ENCODE data around the gene SNX6.

SNX6 gene

GRCh38 chr14:34629657-34630529, at the start of gene SNX6:
Gene SNX6 (minus strand): TSS chr14:34630148. CDS start chr14:34630116, 32 bp downstream.
- H3K36me3 ChIP-seq (ENCODE audit: control insufficient read depth, insufficient read depth, low read length): no peaks in the 10 kb centered on the region
- peak within 1 kb of the TSS; percentile 93 for H3K9ac ChIP-seq (ENCODE audit: low read length)
- H3K4me3 ChIP-seq (ENCODE audit: low read length): peak within 1 kb of the TSS; percentile 89

GRCh38 chr14:34678735-34679134, 48.8 kb upstream of the SNX6 start:
- no peaks in the 10 kb centered on the region for H3K4me1 ChIP-seq (ENCODE audit: control insufficient read depth, insufficient read depth, low read length)
- no peak overlapping the region for H3K27ac ChIP-seq (ENCODE audit: low read depth, low read length)
- H3K27me3 ChIP-seq (ENCODE audit: control insufficient read depth, insufficient read depth, low read length): no peaks in the 10 kb centered on the region
- no peak overlapping the region for H3K4me3 ChIP-seq (ENCODE audit: low read length)
- H3K36me3 ChIP-seq (ENCODE audit: control insufficient read depth, insufficient read depth, low read length): no peaks in the 10 kb centered on the region
- no peak overlapping the region for H3K9ac ChIP-seq (ENCODE audit: low read length)

More at GRCh38 chr14:34629657-34630529, at the start of gene SNX6:
- Histone ChIP-seq H3K27me3 (ENCODE audit: control insufficient read depth, insufficient read depth, low read length) (no peaks in the 10 kb centered on the region), H3K4me1 (ENCODE audit: control insufficient read depth, insufficient read depth, low read length) (no peaks in the 10 kb centered on the region), H3K27ac (ENCODE audit: low read depth, low read length) (peak within 1 kb of the TSS; percentile 89)

GRCh38 chr14:34678306-34678705, 48.4 kb upstream of the SNX6 start:
- Histone ChIP-seq H3K27me3 (ENCODE audit: control insufficient read depth, insufficient read depth, low read length) (no peaks in the 10 kb centered on the region), H3K27ac (ENCODE audit: low read depth, low read length) (no peak overlapping the region), H3K36me3 (ENCODE audit: control insufficient read depth, insufficient read depth, low read length) (no peaks in the 10 kb centered on the region), H3K9ac (ENCODE audit: low read length) (no peak overlapping the region), H3K4me3 (ENCODE audit: low read length) (no peak overlapping the region), H3K4me1 (ENCODE audit: control insufficient read depth, insufficient read depth, low read length) (no peaks in the 10 kb centered on the region)

GRCh38 chr14:34676516-34677211, 46.7 kb upstream of the SNX6 start:
- no peaks in the 10 kb centered on the region for H3K36me3 ChIP-seq (ENCODE audit: control insufficient read depth, insufficient read depth, low read length)
- H3K27ac ChIP-seq (ENCODE audit: low read depth, low read length): no peak overlapping the region
- H3K9ac ChIP-seq (ENCODE audit: low read length): no peak overlapping the region
- H3K27me3 ChIP-seq (ENCODE audit: control insufficient read depth, insufficient read depth, low read length): no peaks in the 10 kb centered on the region
- H3K4me1 ChIP-seq (ENCODE audit: control insufficient read depth, insufficient read depth, low read length): no peaks in the 10 kb centered on the region
- H3K4me3 ChIP-seq (ENCODE audit: low read length): no peak overlapping the region

- Histone ChIP-seq H3K36me3 (ENCODE audit: control insufficient read depth, insufficient read depth, low read length) (no peaks in the 10 kb centered on the region), H3K27me3 (ENCODE audit: control insufficient read depth, insufficient read depth, low read length) (no peaks in the 10 kb centered on the region), H3K9ac (ENCODE audit: low read length) (no peak overlapping the region), H3K4me3 (ENCODE audit: low read length) (no peak overlapping the region), H3K4me1 (ENCODE audit: control insufficient read depth, insufficient read depth, low read length) (no peaks in the 10 kb centered on the region), H3K27ac (ENCODE audit: low read depth, low read length) (no peak overlapping the region)
Observed at GRCh38 chr14:34673702-34674101, 43.8 kb upstream of the SNX6 start.

- H3K4me1 ChIP-seq (ENCODE audit: control insufficient read depth, insufficient read depth, low read length): no peaks in the 10 kb centered on the region
- no peaks in the 10 kb centered on the region for H3K27me3 ChIP-seq (ENCODE audit: control insufficient read depth, insufficient read depth, low read length)
- no peaks in the 10 kb centered on the region for H3K36me3 ChIP-seq (ENCODE audit: control insufficient read depth, insufficient read depth, low read length)
- no peak overlapping the region for H3K9ac ChIP-seq (ENCODE audit: low read length)
- no peak overlapping the region for H3K27ac ChIP-seq (ENCODE audit: low read depth, low read length)
- no peak overlapping the region for H3K4me3 ChIP-seq (ENCODE audit: low read length)
Observed at GRCh38 chr14:34671716-34672115, 41.8 kb upstream of the SNX6 start.

GRCh38 chr14:34668111-34668510, 38.2 kb upstream of the SNX6 start:
- no peak overlapping the region for H3K27ac ChIP-seq (ENCODE audit: low read depth, low read length)
- no peak overlapping the region for H3K9ac ChIP-seq (ENCODE audit: low read length)
- H3K27me3 ChIP-seq (ENCODE audit: control insufficient read depth, insufficient read depth, low read length): no peaks in the 10 kb centered on the region
- H3K4me3 ChIP-seq (ENCODE audit: low read length): no peak overlapping the region
- H3K4me1 ChIP-seq (ENCODE audit: control insufficient read depth, insufficient read depth, low read length): no peaks in the 10 kb centered on the region
- H3K36me3 ChIP-seq (ENCODE audit: control insufficient read depth, insufficient read depth, low read length): no peaks in the 10 kb centered on the region

- Histone ChIP-seq H3K9ac (ENCODE audit: low read length) (no peak overlapping the region), H3K4me1 (ENCODE audit: control insufficient read depth, insufficient read depth, low read length) (no peaks in the 10 kb centered on the region), H3K27ac (ENCODE audit: low read depth, low read length) (no peak overlapping the region), H3K4me3 (ENCODE audit: low read length) (no peak overlapping the region), H3K36me3 (ENCODE audit: control insufficient read depth, insufficient read depth, low read length) (no peaks in the 10 kb centered on the region), H3K27me3 (ENCODE audit: control insufficient read depth, insufficient read depth, low read length) (no peaks in the 10 kb centered on the region)
Observed at GRCh38 chr14:34667007-34667406, 37.1 kb upstream of the SNX6 start.

- Histone ChIP-seq H3K9ac (ENCODE audit: low read length) (no peak overlapping the region), H3K27me3 (ENCODE audit: control insufficient read depth, insufficient read depth, low read length) (no peaks in the 10 kb centered on the region), H3K4me1 (ENCODE audit: control insufficient read depth, insufficient read depth, low read length) (no peaks in the 10 kb centered on the region), H3K36me3 (ENCODE audit: control insufficient read depth, insufficient read depth, low read length) (no peaks in the 10 kb centered on the region), H3K27ac (ENCODE audit: low read depth, low read length) (no peak overlapping the region), H3K4me3 (ENCODE audit: low read length) (no peak overlapping the region)
Observed at GRCh38 chr14:34665785-34666435, 36.0 kb upstream of the SNX6 start.

- no peaks in the 10 kb centered on the region for H3K36me3 ChIP-seq (ENCODE audit: control insufficient read depth, insufficient read depth, low read length)
- no peak overlapping the region for H3K4me3 ChIP-seq (ENCODE audit: low read length)
- no peak overlapping the region for H3K27ac ChIP-seq (ENCODE audit: low read depth, low read length)
- no peaks in the 10 kb centered on the region for H3K27me3 ChIP-seq (ENCODE audit: control insufficient read depth, insufficient read depth, low read length)
- no peaks in the 10 kb centered on the region for H3K4me1 ChIP-seq (ENCODE audit: control insufficient read depth, insufficient read depth, low read length)
- no peak overlapping the region for H3K9ac ChIP-seq (ENCODE audit: low read length)
Observed at GRCh38 chr14:34662561-34663088, 32.7 kb upstream of the SNX6 start.

- H3K36me3 ChIP-seq (ENCODE audit: control insufficient read depth, insufficient read depth, low read length): no peaks in the 10 kb centered on the region
- H3K27ac ChIP-seq (ENCODE audit: low read depth, low read length): no peak overlapping the region
- no peaks in the 10 kb centered on the region for H3K4me1 ChIP-seq (ENCODE audit: control insufficient read depth, insufficient read depth, low read length)
- H3K9ac ChIP-seq (ENCODE audit: low read length): no peak overlapping the region
- H3K4me3 ChIP-seq (ENCODE audit: low read length): no peak overlapping the region
- no peaks in the 10 kb centered on the region for H3K27me3 ChIP-seq (ENCODE audit: control insufficient read depth, insufficient read depth, low read length)
Observed at GRCh38 chr14:34660796-34661195, 30.8 kb upstream of the SNX6 start.

- Histone ChIP-seq H3K27me3 (ENCODE audit: control insufficient read depth, insufficient read depth, low read length) (no peaks in the 10 kb centered on the region), H3K4me1 (ENCODE audit: control insufficient read depth, insufficient read depth, low read length) (no peaks in the 10 kb centered on the region), H3K4me3 (ENCODE audit: low read length) (no peak overlapping the region)
Observed at GRCh38 chr14:34655959-34656358, 26.0 kb upstream of the SNX6 start.

More at GRCh38 chr14:34655959-34656358, 26.0 kb upstream of the SNX6 start:
- no peak overlapping the region for H3K27ac ChIP-seq (ENCODE audit: low read depth, low read length)
- H3K36me3 ChIP-seq (ENCODE audit: control insufficient read depth, insufficient read depth, low read length): no peaks in the 10 kb centered on the region
- H3K9ac ChIP-seq (ENCODE audit: low read length): no peak overlapping the region
